Effector CD4-positive, alpha-beta T cell (primary cell): ENCODE data around the gene FOXK1.

Source experiments
- DNase-seq: peaks from one replicate; pipeline ENCODE4 v3.0.0-alpha.2; 2020

The FOXK1 gene

GRCh38 chr7:4745971-4746919 is 64.2 kb downstream of the FOXK1 start:
- DNase-seq, result no peak

DNA sequence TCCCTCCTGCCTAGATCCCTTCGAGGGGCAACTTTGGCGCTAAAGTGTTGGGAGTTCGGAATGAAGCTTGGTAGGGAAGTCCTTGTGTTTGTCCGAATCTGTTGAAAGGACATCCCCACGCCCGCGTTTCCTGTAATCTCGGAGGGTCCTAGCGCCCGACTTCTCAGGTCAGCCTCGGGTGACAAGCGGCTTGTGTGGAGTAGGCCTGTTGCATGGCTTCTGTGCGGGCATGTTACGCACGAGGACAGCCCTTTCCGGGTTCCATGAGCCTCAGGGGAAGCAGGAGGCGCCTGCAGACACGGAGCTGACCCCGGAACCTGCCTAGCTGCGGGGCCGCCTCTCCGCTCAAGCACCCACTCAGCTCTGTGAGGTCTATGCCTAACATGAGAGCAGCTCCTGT is 64.9 kb downstream of the FOXK1 start:
- DNase-seq, result no peak

DNA sequence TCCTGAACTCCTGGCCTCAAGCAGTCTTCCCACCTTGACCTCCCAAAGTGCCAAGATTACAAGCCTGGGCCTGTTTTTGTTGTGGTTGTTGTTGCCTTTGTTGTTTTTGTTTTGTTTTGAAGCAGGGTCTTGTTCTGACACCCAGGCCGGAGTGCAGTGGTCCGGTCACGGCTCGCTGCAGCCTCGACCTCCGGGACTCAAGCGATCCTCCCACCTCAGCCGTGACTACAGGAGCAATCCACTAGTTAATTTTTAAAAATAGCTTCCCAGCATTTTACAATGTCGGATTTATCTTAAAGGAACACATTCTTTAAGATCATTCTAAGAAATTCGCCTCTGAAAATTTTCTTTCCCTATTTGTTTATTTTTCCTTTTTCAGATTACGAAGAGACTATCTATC is 65.7 kb downstream of the FOXK1 start:
- DNase-seq, result no peak

- DNase-seq, result no peak
Observed at GRCh38 chr7:4748231-4748681, 66.2 kb downstream of the FOXK1 start.

- no peak for DNase-seq
Observed at GRCh38 chr7:4749363-4749762, 67.3 kb downstream of the FOXK1 start.

- DNase-seq, result no peak
Observed at GRCh38 chr7:4749798-4750197, 67.7 kb downstream of the FOXK1 start.

DNA sequence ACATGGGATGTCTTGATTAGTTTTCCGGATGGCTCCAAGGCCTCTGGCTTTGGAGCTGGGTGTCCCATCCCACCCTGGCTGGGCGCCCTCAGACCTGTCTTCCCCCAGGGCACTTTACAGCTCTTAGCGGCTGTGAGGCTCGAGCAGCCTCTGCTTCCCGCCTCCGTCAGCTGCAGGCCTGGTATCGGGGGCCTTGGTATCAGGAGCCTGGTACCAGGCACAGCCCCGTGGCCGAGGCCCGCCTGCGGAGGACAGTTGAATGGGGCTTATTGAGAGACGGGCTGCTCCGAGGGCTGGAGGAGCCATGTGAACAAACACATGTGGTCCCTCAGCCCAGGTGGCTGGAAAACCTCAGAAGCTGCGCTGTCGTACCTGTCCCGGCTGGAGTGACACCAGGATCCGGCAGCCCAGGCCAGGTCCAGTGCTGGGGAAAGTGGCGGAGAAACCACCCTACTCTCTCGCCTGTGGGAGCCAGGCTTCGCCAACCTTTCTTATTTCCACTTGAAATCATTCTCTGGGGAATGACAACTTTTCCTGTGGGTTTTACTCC is 69.4 kb downstream of the FOXK1 start:
- DNase-seq, result no peak

DNA sequence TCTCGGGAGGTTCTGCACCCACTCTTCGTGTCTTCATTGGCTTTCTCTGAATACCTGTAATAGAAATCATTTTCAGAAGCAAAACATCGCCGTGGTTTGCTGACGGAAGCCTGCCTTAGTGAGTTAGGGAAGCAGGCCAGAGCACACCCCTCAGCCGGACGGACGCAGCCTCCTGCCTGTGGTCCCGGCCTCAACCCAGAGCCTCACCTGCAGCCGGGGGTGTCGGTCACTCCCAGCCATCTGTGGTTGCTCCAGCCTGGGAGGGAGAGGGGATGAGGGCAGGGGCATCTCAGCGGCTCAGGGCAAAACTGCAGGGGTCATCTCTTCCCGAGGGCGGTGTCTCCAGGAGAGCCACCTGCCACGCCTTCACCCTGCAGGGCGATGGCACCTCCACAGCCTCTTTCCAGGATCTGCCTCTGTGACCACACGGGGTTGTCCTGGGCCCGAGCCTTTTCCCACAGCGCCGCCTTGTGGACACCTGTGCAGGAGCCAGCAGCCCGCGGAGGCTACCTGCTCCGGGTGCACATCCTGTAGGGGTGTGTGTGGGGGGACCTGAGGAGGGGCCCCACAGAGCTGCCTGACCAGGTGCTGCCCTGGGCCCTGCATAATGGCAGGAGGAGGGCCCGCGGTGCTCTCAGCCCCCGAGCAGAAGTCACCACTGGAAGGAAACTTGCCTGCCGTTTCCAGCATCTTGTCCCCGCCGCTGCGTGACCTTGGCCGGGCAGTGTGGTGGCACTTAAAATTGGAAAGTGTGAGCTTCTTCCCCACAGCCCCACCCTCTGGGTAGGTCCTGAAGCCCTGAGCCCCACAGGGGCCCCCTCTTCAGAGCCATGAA is 71.7 kb downstream of the FOXK1 start:
- peak; percentile 85 for DNase-seq

GRCh38 chr7:4754433-4755010 is 72.4 kb downstream of the FOXK1 start:
- no peak for DNase-seq

GRCh38 chr7:4755045-4755444 is 73.0 kb downstream of the FOXK1 start:
- no peak for DNase-seq

DNA sequence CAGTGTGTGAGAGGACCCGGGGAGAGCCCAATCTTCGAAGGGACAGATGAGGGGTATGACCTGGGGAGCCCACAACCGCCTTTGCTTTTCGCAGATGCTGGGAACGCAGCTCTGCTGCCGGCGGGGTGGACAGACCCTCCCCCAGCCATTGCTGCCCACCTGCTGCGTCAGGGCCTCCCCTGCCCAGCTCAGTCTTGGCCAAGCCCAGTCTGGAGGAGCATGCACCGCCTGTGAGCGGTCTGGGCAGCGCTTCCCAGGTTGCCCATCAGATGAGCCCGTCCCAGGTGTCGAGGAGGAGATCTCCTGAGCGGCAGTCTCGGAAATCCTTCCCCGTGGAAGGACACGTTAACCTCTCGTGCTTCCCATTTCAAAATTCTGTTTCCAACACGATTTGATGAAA is 76.0 kb downstream of the FOXK1 start:
- DNase-seq, result no peak

DNA sequence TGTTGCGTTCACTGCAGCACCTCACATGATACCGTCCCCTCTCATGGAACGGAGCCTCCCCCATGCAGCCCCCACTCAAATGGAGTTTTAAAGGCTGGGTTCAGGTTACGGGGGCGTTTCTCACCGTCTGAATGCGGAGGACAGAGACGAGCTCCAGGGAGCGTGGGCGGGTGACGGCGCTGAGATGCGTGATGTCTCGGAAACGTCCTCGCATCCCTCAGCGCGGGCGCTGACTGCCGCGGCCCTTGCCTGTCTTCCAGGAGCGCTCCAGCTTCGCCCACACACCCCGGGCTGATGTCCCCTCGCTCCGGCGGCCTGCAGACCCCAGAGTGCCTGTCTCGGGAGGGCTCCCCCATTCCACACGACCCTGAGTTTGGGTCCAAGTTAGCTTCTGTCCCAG is 76.7 kb downstream of the FOXK1 start:
- no peak for DNase-seq

- no peak for DNase-seq
Observed at GRCh38 chr7:4759211-4759610, 77.1 kb downstream of the FOXK1 start.

- no peak for DNase-seq
Observed at GRCh38 chr7:4760952-4761351, 78.9 kb downstream of the FOXK1 start.

DNA sequence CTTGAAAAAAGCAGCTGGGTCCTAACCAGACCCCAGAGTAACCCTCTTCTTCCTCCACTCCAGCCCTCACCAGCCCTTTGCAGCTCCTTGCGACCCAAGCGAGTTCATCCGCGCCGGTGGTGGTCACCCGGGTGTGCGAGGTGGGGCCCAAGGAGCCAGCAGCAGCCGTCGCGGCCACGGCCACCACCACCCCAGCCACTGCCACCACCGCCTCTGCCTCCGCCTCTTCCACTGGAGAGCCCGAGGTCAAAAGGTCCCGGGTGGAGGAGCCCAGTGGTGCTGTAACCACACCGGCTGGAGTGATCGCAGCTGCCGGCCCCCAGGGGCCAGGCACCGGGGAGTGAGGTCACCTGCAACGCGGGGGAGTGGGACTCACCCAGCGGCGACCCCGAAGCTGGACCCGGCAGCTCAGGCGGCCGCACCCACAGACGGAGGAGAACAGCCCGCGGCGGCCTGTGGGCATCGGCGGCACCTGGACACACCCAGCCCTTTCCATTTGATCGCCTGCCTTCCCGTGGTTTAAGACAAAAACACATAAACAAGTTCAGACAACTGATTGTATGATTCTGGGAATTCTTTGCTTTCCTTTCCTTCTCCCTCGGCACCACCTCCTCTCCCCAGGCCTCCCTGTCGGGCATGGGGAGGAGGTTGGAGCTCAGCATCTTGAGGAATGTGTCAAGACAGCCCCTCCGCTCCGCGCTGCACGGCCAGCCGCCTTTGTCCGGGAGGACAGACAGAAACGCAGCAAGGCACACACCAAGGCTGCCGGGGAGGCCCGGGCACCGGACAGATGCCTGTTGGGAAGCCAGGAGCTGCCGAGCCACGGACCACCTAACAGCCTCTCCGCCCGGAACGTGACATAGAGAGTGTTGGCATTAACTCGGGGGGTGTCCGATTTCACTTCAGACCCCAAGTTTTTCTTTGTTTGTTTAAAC is 80.3 kb downstream of the FOXK1 start:
- no peak for DNase-seq

GRCh38 chr7:4763091-4763793 is 81.1 kb downstream of the FOXK1 start:
- no peak for DNase-seq

DNA sequence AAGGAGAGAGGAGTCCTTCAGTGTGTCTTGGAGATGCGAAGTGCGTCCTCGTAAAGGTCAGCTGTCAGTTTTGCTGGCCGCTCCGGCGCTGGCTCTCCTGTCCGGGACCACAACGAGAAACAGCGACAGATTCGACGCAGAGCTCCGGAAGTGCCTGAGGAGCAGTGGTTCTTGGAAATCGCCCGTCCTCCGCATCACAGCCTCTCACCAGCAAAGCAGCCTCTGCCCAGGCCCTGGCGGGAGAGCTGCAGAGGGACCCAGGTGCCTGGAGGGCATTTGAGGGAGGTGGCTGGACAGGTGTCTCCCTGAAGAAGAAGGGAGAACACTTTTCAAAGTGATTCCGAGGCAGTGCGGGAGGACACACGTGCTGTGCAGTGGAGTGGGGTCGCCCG is 81.7 kb downstream of the FOXK1 start:
- DNase-seq, result no peak

- DNase-seq, result no peak
Observed at GRCh38 chr7:4764402-4765007, 82.4 kb downstream of the FOXK1 start.

- DNase-seq, result no peak
Observed at GRCh38 chr7:4765776-4766490, 83.8 kb downstream of the FOXK1 start.
